DOHH2 (cell line): ENCODE data around the gene RNF32.

Source experiments
- H3F3A ChIP-seq: fragments of 200-600 bp; sonication (generic), shearing (Covaris generic); 2 replicates; pipeline ENCODE4 v1.6.0; 2016; ENCODE audit warnings: antibody characterized with exemption, mild to moderate bottlenecking; ENCODE audit not compliant: control insufficient read depth, insufficient read depth
- H3K27ac ChIP-seq: fragments of 200-600 bp; sonication (generic); 2 replicates; pipeline ENCODE4 v1.5.1; 2014; ENCODE audit warnings: low read depth, mild to moderate bottlenecking, low read length, moderate library complexity
- H3K27me3 ChIP-seq: fragments of 200-600 bp; sonication (generic); 2 replicates; pipeline ENCODE4 v1.6.1; 2014; ENCODE audit warnings: mild to moderate bottlenecking, low read length, mixed read lengths; ENCODE audit not compliant: control insufficient read depth
- H3K36me3 ChIP-seq: fragments of 200-600 bp; sonication (generic); 2 replicates; pipeline ENCODE4 v1.6.1; 2014; ENCODE audit warnings: mild to moderate bottlenecking, low read length, moderate library complexity, mixed read lengths; ENCODE audit not compliant: control insufficient read depth
- H3K4me1 ChIP-seq: fragments of 200-600 bp; sonication (generic); 2 replicates; pipeline ENCODE4 v1.6.1; 2014; ENCODE audit warnings: mild to moderate bottlenecking, low read length, mixed read lengths; ENCODE audit not compliant: control insufficient read depth
- H3K4me2 ChIP-seq: fragments of 200-600 bp; sonication (generic); 2 replicates; pipeline ENCODE4 v1.6.0; 2014; ENCODE audit warnings: mild to moderate bottlenecking, low read length, moderate library complexity
- H3K4me3 ChIP-seq: fragments of 200-600 bp; sonication (generic); 2 replicates; pipeline ENCODE4 v1.5.1; 2014; ENCODE audit warnings: mild to moderate bottlenecking, low read length, mixed read lengths
- H3K79me2 ChIP-seq: fragments of 200-600 bp; sonication (generic); 2 replicates; pipeline ENCODE4 v1.6.1; 2014; ENCODE audit warnings: mild to moderate bottlenecking, low read length, mixed read lengths; ENCODE audit not compliant: control insufficient read depth
- H3K9me2 ChIP-seq: fragments of 200-600 bp; sonication (generic); replicated peaks from 2 replicates; pipeline ENCODE4 v1.6.1; 2014; ENCODE audit warnings: mild to moderate bottlenecking, low read length, mixed read lengths; ENCODE audit not compliant: control insufficient read depth
- H3K9me3 ChIP-seq: fragments of 200-600 bp; sonication (generic); 2 replicates; pipeline ENCODE4 v1.6.1; 2014; ENCODE audit warnings: antibody characterized with exemption, low read length, mixed read lengths; ENCODE audit not compliant: control insufficient read depth, insufficient read depth
- H4K20me1 ChIP-seq: fragments of 200-600 bp; sonication (generic); 2 replicates; pipeline ENCODE4 v1.6.0; 2014; ENCODE audit warnings: low read depth, mild to moderate bottlenecking, antibody characterized with exemption, low read length, moderate library complexity; ENCODE audit not compliant: control insufficient read depth, insufficient read depth
- CTCF ChIP-seq: fragments of 200-600 bp; sonication (generic); IDR thresholded peaks from one replicate; pipeline ENCODE4 v1.5.1; 2014; ENCODE audit warnings: antibody characterized with exemption, mild to moderate bottlenecking, low read depth, low read length; ENCODE audit not compliant: poor library complexity, severe bottlenecking
- EZH2phosphoT487 ChIP-seq: fragments of 200-600 bp; sonication (generic); IDR thresholded peaks from 2 replicates; pipeline ENCODE4 v1.6.1; 2017; ENCODE audit warnings: borderline replicate concordance, mild to moderate bottlenecking, antibody characterized with exemption, low read length, moderate library complexity, mixed read lengths

Gene RNF32

GRCh38 chr7:156609010-156609877, 31.3 kb upstream of the RNF32 start:
- H3K27me3 ChIP-seq, result no peaks in the 10 kb centered on the region; the same call in 1 of the 2 replicates

GRCh38 chr7:156610130-156610529, 30.4 kb upstream of the RNF32 start:
- Histone ChIP-seq H3K79me2 (no peaks in the 10 kb centered on the region), H3K4me2 (no peak overlapping the region), H3K27me3 (no peaks in the 10 kb centered on the region; the same call in 1 of the 2 replicates), H3K4me1 (no peaks in the 10 kb centered on the region), H3K27ac (no peak overlapping the region), H3K9me2 (no peaks in the 10 kb centered on the region), H3K36me3 (no peaks in the 10 kb centered on the region), H3F3A (no peaks in the 10 kb centered on the region), H3K4me3 (no peak overlapping the region), H4K20me1 (no peaks in the 10 kb centered on the region), H3K9me3 (no peaks in the 10 kb centered on the region)
- TF ChIP-seq CTCF (no peak), EZH2phosphoT487 (no peak)

More at GRCh38 chr7:156609010-156609877, 31.3 kb upstream of the RNF32 start:
- Histone ChIP-seq H3K9me2 (no peaks in the 10 kb centered on the region), H3K9me3 (no peaks in the 10 kb centered on the region), H3K36me3 (no peaks in the 10 kb centered on the region), H3K4me1 (no peaks in the 10 kb centered on the region), H4K20me1 (no peaks in the 10 kb centered on the region), H3F3A (no peaks in the 10 kb centered on the region), H3K27ac (no peak overlapping the region), H3K4me2 (no peak overlapping the region), H3K79me2 (no peaks in the 10 kb centered on the region), H3K4me3 (no peak overlapping the region)
- TF ChIP-seq CTCF (no peak), EZH2phosphoT487 (no peak)

GRCh38 chr7:156610601-156611000, 30.0 kb upstream of the RNF32 start:
- Histone ChIP-seq H3K4me3 (no peak overlapping the region), H3K9me2 (no peaks in the 10 kb centered on the region), H3K79me2 (no peaks in the 10 kb centered on the region), H3K4me2 (no peak overlapping the region), H3K9me3 (no peaks in the 10 kb centered on the region), H3K27me3 (no peaks in the 10 kb centered on the region; the same call in 1 of the 2 replicates), H4K20me1 (no peaks in the 10 kb centered on the region), H3K4me1 (no peaks in the 10 kb centered on the region), H3K36me3 (no peaks in the 10 kb centered on the region), H3F3A (no peaks in the 10 kb centered on the region), H3K27ac (no peak overlapping the region)
- TF ChIP-seq CTCF, result no peak
- TF ChIP-seq EZH2phosphoT487, result no peak
